Measurements from ENCODE around the gene TDP1.

TDP1 gene

DNA sequence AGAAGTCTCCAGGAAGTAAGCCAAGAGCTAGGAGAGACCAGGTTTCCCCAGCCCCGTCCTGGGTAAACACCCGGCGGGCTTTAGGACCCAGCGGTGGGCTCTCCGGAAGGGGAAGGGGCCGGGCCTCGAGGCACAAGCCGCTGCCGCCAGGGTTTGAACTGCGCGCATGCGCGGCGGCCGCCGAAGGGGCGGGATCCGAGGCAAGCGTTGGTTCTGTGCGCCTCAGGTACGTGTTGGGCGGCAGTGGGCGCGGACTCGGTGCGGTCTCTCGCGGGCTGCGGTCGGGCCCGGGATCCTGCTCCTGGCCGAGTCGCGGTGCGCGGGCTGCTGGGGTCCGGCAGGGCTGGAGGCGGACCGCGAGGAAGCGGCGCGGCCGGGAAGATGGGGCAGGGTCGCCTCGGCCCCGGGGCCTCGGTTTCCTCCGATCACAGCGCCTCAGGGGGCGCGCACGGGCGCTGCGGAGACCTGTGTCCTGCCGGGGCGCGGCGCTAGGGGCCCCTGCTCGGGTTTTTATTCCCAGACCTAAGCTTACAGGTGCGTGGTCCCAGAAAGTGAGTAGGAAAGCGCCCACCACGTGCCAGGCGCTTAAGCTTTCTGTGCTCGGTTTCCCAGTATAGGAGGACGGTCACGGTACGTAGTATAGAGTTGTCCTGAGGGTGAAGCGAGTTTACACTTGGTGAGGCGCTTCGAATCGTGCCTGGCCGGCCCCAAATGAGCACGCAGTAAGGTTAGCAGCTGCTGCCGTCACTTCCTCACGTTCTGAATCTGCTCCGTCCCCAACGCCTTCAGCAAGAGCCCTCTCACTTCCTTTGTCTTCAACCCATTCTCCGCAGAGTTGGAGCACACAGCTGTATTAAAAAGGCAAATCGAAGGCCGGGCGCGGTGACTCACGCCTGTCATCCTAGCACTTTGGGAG, at the start of gene TDP1:
Gene TDP1 (plus strand): TSS at position 183 of the 916 bp plus-strand sequence. CDS start 7,188 bp downstream, outside the sequence.
- DNase-seq: peak; percentile 88 to 97

DNA sequence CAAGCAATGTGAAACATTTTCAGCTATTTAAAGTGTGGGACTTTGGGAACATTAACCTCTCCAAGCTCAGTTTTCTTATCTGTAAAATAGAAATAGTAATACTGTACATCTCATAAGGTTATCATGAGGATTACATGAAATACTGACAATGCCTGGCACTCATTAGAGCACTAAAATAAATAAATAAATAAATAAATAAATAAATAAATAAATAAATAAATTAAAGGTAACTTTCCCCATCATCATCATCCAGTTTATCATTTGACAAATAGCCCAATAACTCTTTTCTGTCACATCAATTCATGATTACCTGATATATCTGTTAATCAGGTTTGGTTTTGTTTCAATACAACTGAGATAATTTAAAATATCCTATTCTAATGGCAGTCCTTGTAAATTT, 49.7 kb upstream of the TDP1 start:
- no peak for DNase-seq

DNA sequence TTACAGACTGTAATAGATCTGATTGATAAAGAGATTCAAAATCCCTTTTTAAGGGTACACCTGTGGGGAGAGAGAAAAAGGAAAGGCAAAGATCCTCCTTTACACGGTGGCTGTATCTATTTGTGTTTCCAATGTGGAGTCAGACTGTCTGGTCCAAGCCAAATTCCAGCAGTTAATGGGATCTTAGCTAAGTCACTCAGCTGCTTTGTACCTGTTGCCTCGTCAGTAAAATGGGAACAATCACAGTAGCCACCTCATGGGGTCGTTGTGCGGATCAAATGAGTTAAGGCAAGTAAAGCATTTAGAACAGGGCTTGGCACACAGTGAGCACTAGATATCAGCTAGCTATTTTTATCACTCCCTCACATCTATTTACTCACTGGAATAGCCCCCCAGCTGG, 48.1 kb upstream of the TDP1 start:
- no peak for DNase-seq

DNA sequence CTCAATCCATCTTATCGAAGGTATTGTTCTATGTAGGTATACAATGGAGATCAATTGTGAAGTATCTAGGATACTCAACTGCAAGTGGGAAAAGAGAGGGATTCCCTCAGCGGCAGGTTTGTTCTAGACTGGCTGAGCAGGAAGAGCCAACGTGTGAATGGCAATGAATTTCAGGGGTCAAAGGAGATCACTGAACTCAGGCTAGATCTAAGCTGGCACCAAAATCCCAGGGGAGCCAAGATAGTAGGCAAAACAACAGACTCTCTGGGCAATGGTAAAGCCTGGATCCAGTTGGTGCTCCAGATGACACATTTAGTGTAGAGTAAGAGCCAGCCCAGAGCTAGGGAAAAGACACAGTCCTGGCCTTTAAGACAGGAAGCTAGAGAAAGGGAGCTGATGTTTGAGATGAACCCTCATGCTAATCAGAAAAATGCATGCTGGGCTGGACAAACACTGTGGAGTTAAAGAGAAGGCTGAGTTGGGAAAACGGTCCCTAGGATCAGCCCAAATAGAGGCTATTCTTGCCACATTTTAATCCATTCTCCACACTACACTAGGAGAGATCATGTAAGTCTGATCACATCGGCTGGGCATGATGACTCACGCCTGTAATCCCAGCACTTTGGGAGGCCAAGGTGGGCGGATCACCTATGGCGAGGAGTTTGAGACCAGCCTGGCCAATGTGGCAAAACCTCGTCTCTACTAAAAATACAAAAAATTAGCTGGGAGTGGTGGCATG, 46.8 kb upstream of the TDP1 start:
- DNase-seq: no peak

DNA sequence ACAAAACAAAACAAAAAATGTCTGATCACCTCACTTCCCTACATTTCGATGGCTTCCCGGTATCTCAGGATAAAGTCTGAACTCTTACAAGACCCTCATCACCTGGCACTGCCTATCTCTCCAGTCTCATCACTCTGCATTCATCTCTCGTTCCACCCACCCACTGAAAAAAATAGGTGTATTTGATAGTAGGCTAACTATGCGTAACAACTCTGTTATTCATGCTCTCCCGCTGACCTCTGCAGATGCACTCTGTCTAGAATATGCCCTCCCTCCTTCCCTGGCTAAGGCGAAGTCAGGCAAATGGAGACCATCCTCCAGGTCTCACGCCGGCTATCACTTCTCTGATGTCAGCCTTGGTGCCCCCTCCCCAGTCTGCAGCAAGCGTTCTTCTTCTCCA, 46.1 kb upstream of the TDP1 start:
- no peak for DNase-seq

DNA sequence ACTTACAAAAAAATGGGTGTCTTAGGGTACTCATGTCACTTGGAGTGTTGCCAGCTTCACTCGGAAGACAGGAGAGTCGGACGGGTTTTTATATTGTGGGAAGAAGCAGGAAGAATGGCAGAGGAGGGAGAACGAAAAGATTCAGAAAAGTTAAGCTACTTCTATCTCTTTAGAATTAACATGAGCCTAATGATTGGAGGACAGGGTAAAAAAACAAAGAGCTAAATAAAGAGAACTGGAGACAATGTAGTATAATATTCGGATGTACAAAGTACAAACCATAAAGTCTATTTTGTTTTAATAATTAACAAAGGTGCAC, 45.1 kb upstream of the TDP1 start:
- no peak for DNase-seq

DNA sequence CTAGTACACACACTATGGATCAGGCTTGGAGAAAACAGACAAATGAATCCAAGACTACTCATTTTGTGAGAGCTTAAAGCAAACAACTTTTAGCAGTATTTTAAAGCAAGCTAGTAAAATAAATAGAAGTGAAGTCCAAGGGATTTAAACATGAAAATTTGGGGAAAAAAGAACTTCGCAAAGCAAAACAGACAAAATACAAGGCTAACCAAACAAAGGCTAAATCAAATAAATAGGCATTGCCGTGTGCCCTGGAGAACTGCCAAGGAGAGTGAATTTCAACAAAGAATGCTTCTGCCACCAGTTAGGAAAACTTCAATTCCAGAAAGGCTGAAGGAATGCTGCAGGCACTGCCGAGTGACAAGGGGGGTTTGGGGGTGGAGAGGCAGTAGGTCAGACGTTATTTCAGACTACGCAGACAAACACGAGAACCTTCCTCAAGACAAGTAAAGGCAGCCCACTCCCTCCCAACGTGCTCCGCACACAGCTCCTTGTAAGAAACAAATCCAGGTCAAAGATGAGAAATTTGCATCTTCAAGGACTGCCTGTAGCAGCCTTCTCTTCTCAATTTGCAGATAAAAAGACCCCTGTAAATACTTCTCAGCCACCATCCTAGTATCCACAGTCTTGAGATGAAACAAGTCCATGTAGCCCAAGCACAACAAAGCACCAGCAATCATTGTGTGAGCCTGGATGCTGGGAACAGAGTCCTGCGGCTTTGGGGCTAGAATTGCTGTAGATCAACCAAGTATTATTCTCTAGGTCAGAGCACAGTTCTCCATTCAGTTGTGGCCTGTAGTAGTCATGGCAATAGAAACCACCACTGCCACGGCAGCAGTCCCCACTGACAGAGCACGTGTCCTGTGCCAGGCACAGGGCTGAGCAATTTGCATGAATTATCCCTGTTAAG, 44.5 kb upstream of the TDP1 start:
- peak; percentile 22 to 72 for DNase-seq

DNA sequence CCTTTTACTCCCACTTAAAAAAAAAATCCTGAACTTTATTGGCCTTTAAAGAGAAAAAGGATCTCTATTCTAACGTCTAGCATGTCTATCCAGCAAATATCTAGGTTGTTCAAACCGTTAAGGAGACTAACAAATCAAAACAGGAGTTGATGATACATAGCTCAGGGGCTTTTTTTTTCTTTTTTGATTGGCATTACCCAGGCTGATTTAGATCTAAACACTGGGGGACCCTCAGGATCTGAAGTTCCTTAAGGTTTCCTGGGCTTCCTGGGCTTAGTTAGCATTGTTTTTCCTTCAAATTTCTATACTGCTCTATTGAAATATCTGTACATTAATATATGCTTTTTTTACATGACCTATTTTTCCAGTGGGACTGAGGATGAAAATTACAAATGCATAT, 43.5 kb upstream of the TDP1 start:
- no peak for DNase-seq

DNA sequence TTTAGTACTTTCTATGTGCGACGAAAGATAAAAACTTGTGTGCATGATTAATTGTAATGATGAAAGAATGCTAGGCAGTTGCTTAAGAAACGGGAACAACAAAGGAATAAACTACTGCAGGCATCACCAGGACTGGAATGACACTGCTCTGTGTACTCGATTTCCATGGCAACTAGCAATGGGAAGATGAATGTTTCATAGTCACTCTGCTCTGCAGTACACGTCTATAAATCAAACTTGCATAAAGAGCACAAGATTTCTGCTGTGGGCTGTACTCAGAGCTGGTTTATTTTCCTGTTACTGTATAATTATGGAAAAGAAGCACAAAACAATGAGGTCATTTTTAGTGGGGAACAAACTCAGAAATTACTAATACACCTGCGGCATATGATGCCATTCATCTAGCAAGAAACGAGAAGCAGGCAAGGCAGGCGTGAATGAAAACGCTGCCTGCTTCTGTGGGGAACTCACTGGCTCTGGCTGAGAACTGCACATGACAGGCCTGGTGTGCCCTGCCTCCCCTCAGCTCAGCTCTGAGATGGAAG, 43.0 kb upstream of the TDP1 start:
- peak; percentile 28 to 63 for DNase-seq

DNA sequence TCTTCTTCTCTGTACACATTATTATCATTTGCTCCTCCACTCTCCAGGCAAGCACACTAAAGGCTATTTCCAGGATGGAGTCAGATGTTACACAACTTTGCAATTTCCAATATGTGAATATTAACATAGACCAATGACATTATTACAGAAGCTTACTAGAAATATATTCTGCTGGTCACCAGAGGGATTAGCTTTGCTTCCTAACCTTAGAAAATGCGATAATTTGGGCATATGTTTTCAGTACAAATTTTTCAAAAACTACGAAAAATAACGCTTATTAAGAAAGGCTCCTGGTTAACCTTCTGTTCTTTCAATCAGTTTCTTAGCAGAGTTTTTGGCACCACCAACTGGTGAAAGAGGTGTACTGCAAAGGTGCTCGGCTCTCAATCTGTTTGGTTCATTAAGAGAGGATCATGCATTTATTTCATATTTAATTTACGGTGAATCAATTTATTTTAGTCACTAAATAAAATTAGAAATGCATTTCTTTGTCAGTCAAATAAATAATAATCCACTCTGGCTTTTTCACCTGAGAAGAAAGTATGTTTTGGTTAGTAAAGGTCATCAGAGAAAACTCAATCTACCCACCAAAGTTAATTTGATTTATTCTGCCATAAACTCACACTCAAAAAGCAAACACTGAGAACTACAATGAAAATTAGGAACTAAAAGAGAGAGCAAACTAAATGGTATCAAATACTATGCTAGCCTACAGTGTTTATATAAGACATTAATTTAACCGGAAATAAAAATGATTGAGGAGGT, 40.4 kb upstream of the TDP1 start:
- peak; percentile 32 to 78 for DNase-seq

DNA sequence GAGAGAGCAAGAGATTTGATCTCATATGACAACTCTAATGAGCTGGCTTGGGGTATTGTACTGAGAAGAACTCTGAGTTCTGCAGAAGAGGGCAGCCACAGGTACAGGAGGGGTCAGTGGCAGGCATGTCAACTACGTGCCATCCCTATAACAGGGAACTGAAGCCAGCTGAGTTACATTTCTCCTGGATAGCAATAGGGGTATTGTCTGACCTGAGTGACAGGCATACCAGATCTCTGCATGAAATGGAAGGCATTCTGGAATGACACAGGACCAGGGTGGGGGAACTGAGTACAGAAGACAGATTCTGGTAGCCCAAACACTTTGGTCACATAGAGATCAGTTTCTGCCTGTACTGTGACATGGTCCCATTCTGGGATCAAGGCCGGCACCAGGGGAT, 37.0 kb upstream of the TDP1 start:
- DNase-seq: no peak

DNA sequence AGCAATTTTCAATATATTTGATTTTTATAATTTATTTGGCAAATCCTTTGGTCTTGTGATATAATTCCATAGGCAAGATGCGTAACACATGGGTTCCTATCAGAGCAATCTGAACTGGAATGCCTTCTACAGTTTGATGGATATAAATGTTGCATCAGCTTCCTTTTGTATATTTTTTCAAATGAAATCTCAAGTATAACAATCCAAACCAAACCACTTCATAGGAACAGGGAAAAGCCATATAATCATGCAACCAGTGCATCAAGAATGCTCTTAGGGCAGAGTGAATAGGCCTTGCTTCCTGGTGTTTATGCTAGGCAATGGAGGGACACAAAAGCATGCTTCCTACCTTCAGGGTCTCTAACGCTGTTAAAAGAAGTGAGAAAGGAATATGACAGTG, 35.7 kb upstream of the TDP1 start:
- DNase-seq: no peak

DNA sequence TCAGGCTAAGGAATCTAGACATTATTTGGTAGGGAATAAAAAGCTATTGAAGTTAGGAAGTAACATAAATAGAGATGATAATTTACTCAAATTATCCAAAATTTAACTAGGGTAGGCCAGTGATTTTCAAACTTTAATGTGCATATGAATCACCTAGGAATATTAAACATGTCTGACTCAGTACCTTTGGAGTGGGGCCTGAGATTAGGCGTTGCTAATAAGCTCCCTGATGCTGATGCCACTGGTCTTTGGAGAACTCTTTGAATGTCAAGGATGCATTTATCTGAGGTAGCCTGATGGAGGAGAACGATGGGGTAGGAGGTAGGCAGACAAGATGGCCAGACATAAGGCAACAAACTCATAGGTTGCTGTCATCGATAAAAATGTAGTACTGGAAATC, 34.4 kb upstream of the TDP1 start:
- DNase-seq: no peak

DNA sequence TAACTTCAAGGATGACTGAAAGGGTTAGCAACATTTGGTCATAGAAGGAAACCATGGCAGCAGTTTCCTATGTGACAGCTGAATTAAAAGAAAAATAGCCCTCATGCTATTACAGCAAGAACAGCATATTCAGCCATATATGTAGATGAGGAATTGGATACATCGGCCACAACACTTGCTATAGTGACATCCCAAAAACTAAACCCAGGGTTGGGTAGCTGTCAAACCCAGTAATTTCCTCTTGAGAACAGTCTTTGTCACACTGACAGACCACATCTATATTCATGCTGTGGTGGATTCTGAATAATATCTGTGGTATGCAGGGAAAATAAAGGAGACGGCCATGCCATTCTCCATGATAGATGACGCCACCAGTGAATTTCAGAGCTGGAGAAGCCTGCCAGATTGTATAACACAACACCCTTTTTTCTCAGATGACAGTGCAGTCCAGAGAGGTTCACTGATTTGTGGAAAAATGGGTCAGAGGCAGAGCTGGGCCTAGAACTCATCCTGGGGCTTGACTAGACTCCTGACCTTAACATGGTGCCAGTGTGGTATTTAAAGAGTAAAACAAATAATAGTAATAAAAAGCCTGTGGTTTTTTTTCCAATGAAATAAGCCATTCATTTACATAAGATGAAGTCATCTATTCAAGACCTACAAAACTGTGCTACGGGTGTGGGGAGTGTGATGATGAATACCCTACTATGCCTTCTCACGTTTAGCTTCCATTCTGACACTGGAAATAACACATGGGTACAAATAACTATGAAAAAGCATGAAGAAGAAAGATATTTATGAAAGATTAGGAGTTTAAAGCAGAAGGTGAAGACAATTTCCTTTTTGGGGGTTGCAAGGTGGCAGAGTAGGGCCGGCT, 33.5 kb upstream of the TDP1 start:
- no peak for DNase-seq

DNA sequence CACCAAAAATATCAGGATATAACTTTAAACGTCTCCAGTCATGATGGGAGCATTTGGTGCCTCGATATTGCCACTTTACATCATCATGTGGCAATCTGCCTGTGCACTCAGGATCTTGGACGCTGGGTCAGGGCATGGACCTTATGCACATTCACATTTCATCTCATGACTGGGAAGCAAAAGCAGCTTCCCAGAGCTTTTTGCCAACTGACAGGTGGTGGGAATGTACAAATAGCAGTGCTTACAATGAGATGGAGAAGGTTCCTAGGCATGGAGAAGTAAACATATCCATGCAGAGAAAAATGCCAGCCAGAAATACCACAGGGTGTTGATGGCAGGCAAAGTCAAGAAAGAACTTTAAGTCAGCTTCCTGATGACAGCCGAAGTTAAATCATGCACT, 31.5 kb upstream of the TDP1 start:
- no peak for DNase-seq

DNA sequence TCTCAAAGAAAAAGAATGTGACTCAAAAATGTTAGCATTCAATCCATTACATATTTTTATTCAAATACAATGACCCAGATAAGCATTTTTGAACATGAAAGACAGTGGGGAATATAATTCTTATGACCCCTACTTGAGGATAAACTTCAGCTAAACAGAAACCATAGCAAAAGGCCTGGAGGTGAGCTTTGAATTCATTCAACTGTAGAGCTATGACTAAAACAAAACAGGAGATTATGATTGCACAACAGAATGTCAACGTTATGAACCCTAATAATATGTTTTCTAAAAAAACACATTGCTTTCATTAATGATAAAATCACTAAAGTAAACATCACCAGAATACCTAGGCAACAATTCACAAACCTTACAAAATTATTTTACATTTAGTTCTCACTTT, 29.0 kb upstream of the TDP1 start:
- DNase-seq: no peak

DNA sequence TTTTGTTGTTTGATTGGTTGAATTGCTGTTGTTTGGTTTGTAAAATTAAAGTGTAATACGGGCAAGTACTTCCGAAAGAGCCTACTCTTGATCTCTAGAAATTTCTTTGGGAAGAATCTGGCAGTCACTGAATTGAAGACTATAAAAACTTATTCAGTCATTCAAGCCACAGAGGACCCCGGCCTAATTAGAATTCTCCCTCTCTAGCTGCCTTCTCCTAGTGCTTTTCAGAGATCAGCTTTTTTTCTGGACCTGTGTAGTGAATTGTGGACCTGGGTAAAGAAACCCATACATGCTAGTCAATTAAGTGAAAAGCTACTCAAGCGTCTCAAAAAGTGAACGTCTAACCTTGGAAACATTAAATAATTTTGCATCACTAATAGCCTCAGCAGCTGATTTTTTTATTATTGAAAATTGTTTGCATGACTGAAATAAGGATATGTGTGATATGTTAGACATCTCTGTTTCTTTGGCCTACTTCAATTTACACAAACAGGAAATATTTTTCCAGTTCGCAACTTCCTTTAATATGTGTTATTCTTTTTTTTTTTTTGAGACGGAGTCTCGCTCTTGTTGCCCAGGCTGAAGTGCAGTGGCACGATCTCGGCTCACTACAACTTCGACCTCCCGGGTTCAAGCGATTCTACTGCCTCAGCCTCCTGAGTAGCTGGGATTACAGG, 28.4 kb upstream of the TDP1 start:
- no peak for DNase-seq

DNA sequence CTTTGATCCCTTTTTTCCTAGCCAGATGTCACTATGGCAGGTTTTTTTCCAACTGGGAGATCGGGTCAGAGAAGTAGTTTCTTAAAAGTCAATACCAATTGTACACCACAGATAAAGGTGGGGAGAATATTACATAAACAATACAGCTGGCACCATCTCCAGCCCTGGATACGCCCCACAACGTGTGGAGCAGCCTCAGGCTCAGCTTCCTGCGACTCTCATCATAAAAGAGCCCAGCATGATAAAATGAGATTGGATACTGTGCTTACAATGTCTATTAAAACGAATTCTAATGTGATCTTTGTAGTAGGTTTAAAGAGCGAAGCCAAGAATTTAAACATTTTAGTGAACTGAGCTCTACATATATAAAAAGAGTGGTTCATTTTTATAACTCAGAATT, 22.7 kb upstream of the TDP1 start:
- no peak for DNase-seq

DNA sequence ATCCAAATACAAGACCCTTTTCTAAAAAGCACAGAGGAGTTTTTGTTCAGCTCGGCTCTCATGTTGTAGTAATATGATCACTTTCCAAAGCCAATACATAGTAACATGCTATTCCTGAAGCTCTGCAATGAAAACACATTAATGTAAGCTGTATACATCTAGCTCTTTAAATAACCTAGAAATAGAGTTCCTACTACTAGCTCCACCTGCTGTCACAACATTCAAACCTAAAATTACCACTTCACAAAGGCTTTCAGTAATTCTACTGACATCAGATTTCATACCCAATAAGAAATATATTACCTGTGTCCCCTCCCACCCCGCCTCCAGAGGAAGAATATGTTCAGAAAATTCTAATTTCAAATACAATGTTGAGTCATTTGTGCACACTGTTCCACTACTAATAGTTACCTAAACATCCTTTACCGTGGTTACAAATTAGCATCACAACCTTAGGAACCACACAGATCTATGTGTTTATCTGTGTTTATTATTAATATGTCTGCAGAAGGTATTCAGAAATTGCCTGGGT, 19.0 kb upstream of the TDP1 start:
- peak in 1 of 2 experiments; percentile 19 for DNase-seq

DNA sequence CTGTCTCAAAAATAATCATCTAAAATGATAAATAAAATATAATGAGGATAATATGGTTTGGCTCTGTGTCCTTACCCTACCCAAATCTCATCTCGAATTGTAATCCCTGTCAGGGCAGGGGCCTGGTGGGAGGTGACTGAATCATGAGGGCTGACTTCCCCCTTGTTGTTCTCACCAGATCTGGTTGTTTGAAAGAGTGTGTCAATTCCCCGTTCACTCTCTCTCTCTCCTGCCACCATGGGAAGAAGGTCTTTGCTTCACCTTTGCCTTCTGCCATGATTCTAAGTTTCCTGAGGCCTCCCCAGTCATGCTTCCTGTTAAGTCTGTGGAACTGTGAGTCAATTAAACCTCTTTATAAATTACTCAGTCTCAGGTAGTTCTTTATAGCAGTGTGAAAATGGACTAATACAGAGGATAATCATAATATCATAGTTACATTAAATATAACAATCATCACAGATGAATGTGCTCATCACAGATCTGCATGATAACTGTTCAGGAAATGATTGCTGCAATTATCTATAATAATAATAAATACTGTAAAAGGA, 13.8 kb upstream of the TDP1 start:
- no peak for DNase-seq
